ENCODE data around the gene EXOC6B.

EXOC6B gene

DNA sequence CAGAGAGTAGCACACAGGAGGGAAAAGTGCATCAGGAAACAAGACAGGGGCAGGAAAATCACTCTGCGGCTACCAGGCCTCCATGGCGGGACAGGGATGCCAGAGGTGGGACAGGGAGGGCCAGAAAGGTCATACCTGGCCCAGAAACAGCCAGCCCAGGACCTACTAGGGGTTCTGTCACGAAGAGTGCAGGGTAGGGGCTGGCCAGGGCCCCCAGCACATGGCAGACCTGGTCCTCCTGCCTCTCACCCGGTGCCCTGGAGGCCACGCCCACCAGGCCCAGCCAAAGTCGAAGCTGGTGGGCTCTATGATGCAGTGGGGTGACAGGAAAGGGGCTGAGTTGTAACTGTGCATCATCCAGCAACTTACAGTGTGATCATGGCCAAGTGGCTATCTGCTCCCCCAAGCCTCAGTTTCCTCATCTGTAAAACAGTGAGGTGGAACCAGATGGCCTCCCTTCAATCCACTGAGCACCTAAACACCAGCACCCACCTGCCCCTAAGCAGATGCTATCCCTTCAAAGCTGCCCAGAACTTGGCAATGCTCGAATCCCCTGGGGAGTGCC lies 688.8 kb downstream of the EXOC6B start:
- peaks cover 8% of the 10 kb centered on the region for H3K4me1 ChIP-seq (ENCODE audit: insufficient read depth, insufficient read length)
- no peaks in the 10 kb centered on the region for H3K36me3 ChIP-seq (ENCODE audit: insufficient read depth, insufficient read length, low read length)
- no peak overlapping the region for H3K9ac ChIP-seq (ENCODE audit: insufficient read length, low read depth)
- no peak overlapping the region for H3K4me3 ChIP-seq (ENCODE audit: insufficient read length, low read depth)
- H3K27me3 ChIP-seq (ENCODE audit: insufficient read depth, insufficient read length): peaks cover 22% of the 10 kb centered on the region
- H3K9me3 ChIP-seq (ENCODE audit: insufficient read depth, low read length): no peaks in the 10 kb centered on the region
- no peak for DNase-seq (ENCODE audit: low read depth, low spot score)
- TF ChIP-seq YY1 (IDR thresholded peaks at IDR 0.05; ENCODE audit: insufficient read depth, insufficient read length) (no peak), SUZ12 (IDR thresholded peaks at IDR 0.05; ENCODE audit: extremely low read depth, insufficient read depth, insufficient read length) (no peak), ZNF274 (IDR thresholded peaks at IDR 0.05; ENCODE audit: low read depth, low read length) (no peak)

DNA sequence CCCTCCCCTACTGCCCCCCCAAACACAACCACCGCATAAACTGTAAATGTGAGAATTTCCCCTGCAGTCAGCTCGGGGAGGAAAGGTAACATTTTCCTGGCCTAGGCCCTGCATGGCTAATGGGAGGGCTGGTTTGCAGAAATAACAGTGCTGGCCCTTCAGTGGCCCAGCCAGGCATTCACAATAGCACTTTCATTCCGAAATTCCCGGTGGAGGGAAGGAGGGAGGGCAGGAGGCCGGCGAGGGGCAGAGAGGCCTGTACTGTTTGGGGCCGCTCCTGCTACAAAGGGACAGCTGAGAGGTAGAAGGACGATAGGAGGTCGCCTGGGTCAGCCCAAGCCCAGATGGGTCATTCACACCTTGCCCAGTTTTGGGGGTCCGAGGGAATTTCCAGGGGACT lies 689.5 kb downstream of the EXOC6B start:
- Histone ChIP-seq H3K9ac (ENCODE audit: insufficient read length, low read depth) (no peak overlapping the region), H3K9me3 (ENCODE audit: insufficient read depth, low read length) (no peaks in the 10 kb centered on the region), H3K4me3 (ENCODE audit: insufficient read length, low read depth) (no peak overlapping the region), H3K27me3 (ENCODE audit: insufficient read depth, insufficient read length) (peaks cover 16% of the 10 kb centered on the region), H3K36me3 (ENCODE audit: insufficient read depth, insufficient read length, low read length) (no peaks in the 10 kb centered on the region), H3K4me1 (ENCODE audit: insufficient read depth, insufficient read length) (peaks cover 7% of the 10 kb centered on the region)
- no peak for TF ChIP-seq SUZ12 (IDR thresholded peaks at IDR 0.05; ENCODE audit: extremely low read depth, insufficient read depth, insufficient read length)
- no peak for TF ChIP-seq ZNF274 (IDR thresholded peaks at IDR 0.05; ENCODE audit: low read depth, low read length)
- TF ChIP-seq YY1 (IDR thresholded peaks at IDR 0.05; ENCODE audit: insufficient read depth, insufficient read length): no peak
- no peak for DNase-seq (ENCODE audit: low read depth, low spot score)

DNA sequence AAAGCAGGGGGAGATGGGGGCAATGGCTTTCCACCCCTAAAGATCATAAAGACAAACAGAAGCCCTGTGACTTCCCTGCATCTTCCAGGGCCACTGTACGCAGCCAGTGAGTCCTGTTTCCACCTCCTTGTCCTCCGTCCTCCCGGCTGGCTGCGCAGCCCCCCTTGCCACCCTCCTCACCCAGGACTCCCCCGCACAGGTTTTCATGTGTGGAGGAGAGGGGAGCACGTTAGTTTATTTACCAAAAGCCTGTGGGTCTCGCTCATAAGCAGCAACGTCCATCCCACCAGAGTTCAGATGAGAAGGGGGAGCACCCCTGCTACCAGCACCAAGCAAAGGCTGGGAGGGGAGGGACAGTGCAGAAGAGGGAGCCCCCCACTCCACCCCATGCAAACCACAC lies 689.9 kb downstream of the EXOC6B start:
- TF ChIP-seq ZNF274 (IDR thresholded peaks at IDR 0.05; ENCODE audit: low read depth, low read length) (no peak), YY1 (IDR thresholded peaks at IDR 0.05; ENCODE audit: insufficient read depth, insufficient read length) (no peak), SUZ12 (IDR thresholded peaks at IDR 0.05; ENCODE audit: extremely low read depth, insufficient read depth, insufficient read length) (no peak)
- H3K36me3 ChIP-seq (ENCODE audit: insufficient read depth, insufficient read length, low read length): no peaks in the 10 kb centered on the region
- no peak overlapping the region for H3K4me3 ChIP-seq (ENCODE audit: insufficient read length, low read depth)
- H3K4me1 ChIP-seq (ENCODE audit: insufficient read depth, insufficient read length): peaks cover 7% of the 10 kb centered on the region
- peaks cover 14% of the 10 kb centered on the region for H3K27me3 ChIP-seq (ENCODE audit: insufficient read depth, insufficient read length)
- H3K9me3 ChIP-seq (ENCODE audit: insufficient read depth, low read length): no peaks in the 10 kb centered on the region
- no peak overlapping the region for H3K9ac ChIP-seq (ENCODE audit: insufficient read length, low read depth)
- DNase-seq (ENCODE audit: low read depth, low spot score): no peak

DNA sequence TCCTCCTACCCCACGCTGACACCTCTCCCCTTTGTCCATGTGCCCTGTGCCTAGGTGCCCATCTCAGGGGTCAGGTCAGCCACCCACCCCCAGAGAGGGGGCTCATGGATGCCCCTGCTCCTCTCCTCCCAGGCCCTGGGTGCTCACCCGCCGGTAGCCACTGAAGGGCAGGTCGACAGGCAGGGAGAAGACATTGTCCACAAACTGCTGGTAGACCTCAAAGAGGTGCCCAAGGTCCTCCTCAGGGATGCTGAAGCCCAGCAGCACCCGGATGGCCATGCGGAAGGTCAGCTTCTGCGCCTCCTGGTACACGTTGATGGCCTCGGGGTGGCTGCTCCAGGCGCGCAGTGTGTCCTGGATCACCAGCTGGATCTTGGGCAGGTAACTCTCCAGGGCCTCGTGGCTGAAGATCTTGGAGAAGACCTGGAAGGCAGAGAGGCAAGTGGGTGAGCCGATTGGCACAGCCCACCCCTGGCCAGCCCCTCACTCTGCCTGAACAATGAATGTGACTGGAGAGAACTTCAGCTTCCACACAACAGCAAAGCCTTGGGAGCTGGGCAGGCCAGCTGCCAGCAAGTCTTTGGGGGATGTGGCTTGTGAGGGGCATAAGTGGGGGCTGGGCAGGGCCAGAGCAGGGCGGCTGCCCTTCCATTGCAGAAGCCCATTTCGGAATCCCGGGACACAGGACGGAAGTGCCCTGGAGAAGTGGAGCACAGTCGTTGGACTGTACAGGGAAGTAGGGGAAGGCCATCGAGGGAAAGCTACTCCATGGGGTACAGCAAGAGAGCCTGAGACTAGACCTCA lies 690.6 kb downstream of the EXOC6B start:
- Histone ChIP-seq H3K4me3 (ENCODE audit: insufficient read length, low read depth) (no peak overlapping the region), H3K9ac (ENCODE audit: insufficient read length, low read depth) (no peak overlapping the region), H3K4me1 (ENCODE audit: insufficient read depth, insufficient read length) (peaks cover 9% of the 10 kb centered on the region), H3K36me3 (ENCODE audit: insufficient read depth, insufficient read length, low read length) (no peaks in the 10 kb centered on the region), H3K9me3 (ENCODE audit: insufficient read depth, low read length) (no peaks in the 10 kb centered on the region), H3K27me3 (ENCODE audit: insufficient read depth, insufficient read length) (peaks cover 10% of the 10 kb centered on the region)
- no peak for TF ChIP-seq YY1 (IDR thresholded peaks at IDR 0.05; ENCODE audit: insufficient read depth, insufficient read length)
- TF ChIP-seq SUZ12 (IDR thresholded peaks at IDR 0.05; ENCODE audit: extremely low read depth, insufficient read depth, insufficient read length): no peak
- TF ChIP-seq ZNF274 (IDR thresholded peaks at IDR 0.05; ENCODE audit: low read depth, low read length): no peak
- no peak for DNase-seq (ENCODE audit: low read depth, low spot score)

DNA sequence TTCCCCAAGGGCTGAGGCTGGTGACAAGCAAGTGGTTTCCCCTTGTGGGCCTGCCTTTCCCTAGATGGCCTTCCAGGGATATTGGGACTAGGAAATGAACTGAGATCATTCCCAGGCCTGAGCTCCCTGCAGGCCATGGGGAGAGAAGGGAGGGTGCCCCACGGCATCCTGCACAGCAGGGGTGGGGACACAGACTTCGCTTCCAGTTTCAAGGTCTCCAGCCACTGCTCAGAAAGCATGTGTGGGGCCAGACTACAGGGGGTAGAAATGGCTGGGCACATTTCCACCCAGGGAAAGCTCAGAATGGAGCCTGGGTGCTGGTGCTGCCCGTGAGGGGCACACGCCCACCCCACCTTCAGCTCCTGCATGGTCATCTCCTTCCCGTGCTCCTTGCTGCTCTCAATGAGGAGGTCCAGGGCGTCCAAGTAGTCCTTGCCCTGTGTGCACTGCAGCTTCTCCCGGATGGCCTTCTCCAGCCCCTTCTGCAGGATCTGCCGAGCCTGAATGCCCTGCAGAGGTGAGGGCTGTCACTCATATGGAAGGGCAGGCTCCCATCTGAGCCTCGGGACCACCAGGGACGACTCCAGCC lies 691.3 kb downstream of the EXOC6B start:
- Histone ChIP-seq H3K36me3 (ENCODE audit: insufficient read depth, insufficient read length, low read length) (no peaks in the 10 kb centered on the region), H3K4me3 (ENCODE audit: insufficient read length, low read depth) (no peak overlapping the region), H3K27me3 (ENCODE audit: insufficient read depth, insufficient read length) (peaks cover 5% of the 10 kb centered on the region), H3K9me3 (ENCODE audit: insufficient read depth, low read length) (no peaks in the 10 kb centered on the region), H3K9ac (ENCODE audit: insufficient read length, low read depth) (no peak overlapping the region), H3K4me1 (ENCODE audit: insufficient read depth, insufficient read length) (peaks cover 9% of the 10 kb centered on the region)
- no peak for DNase-seq (ENCODE audit: low read depth, low spot score)
- no peak for TF ChIP-seq SUZ12 (IDR thresholded peaks at IDR 0.05; ENCODE audit: extremely low read depth, insufficient read depth, insufficient read length)
- TF ChIP-seq ZNF274 (IDR thresholded peaks at IDR 0.05; ENCODE audit: low read depth, low read length): no peak
- no peak for TF ChIP-seq YY1 (IDR thresholded peaks at IDR 0.05; ENCODE audit: insufficient read depth, insufficient read length)

DNA sequence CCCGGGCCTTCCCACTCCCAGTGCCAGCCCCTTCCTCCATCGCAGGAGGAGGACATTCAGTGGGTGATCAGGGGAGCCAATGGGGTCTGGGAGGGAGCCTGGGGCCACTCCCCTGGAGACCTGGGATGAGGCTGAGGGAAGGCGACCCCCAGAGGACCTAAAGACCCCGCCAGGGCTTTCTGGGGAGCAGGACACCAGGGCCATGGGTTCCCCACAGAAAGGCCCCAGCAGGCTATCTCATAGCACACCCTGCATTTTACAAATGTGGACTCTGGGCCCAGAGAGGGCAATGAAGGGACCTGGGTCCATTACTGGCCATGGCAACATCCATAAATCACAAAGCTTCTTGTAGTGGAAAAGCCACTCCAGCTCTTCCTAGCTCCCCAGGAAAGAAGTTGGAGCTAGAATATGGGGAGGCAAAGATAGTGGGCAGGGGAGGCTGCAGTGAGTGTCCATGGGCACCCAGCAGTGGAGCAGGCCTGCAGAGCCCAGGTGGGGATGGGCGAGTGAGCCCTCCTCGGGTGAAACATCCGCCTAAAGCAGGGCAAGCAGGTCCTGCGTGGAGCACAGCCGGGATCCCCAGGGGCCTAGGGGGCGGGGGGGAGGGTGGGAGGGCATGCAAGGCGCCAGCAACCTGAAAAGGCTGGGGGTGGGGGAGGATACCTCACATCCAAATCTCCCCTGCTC lies 692.0 kb downstream of the EXOC6B start:
- TF ChIP-seq YY1 (IDR thresholded peaks at IDR 0.05; ENCODE audit: insufficient read depth, insufficient read length): no peak
- no peak for TF ChIP-seq ZNF274 (IDR thresholded peaks at IDR 0.05; ENCODE audit: low read depth, low read length)
- TF ChIP-seq SUZ12 (IDR thresholded peaks at IDR 0.05; ENCODE audit: extremely low read depth, insufficient read depth, insufficient read length): no peak
- DNase-seq (ENCODE audit: low read depth, low spot score): no peak
- no peaks in the 10 kb centered on the region for H3K36me3 ChIP-seq (ENCODE audit: insufficient read depth, insufficient read length, low read length)
- peaks cover 5% of the 10 kb centered on the region for H3K27me3 ChIP-seq (ENCODE audit: insufficient read depth, insufficient read length)
- H3K4me3 ChIP-seq (ENCODE audit: insufficient read length, low read depth): no peak overlapping the region
- no peaks in the 10 kb centered on the region for H3K9me3 ChIP-seq (ENCODE audit: insufficient read depth, low read length)
- no peak overlapping the region for H3K9ac ChIP-seq (ENCODE audit: insufficient read length, low read depth)
- H3K4me1 ChIP-seq (ENCODE audit: insufficient read depth, insufficient read length): peaks cover 9% of the 10 kb centered on the region

Measured in NT2/D1 (cell line).